Activated naive CD8-positive, alpha-beta T cell treated with anti-CD3 and anti-CD28 coated beads, Interleukin-2, amount 10 ng/mL, durations not matched to agents 7 days and 5 days (primary cell): ENCODE results near the gene NKAIN2. TPM values are rescaled to one million over a fixed set of nuclear protein-coding genes. Genes with fewer than 3 reads are reported as not detected.
"Not testable (repeated sequence)": the region's sequence is repeated elsewhere in the genome, so short reads cannot be mapped to it uniquely, and the experiment has no call there.

ENCODE experiments used
- ATAC-seq: fragments of 150-1000 bp; cut with Tn5 transposase; one replicate; pipeline ENCODE4 v1.10.0; 2021; ENCODE audit warnings: low read depth, moderate library complexity
- POLR2A ChIA-PET: fragments of 350-600 bp; sonication (Branson Sonifier 250); formaldehyde crosslinking; loops from one replicate; lab custom pipeline; 2021; ENCODE audit warnings: antibody characterized with exemption; lab: Charles Lee
- DNase-seq: peaks from one replicate; pipeline ENCODE4 v3.0.0; 2021
- H3K27ac Mint-ChIP-seq: one replicate; pipeline ENCODE4 v1.8.0; 2022; ENCODE audit warnings: mild to moderate bottlenecking, mixed read lengths
- H3K27me3 Mint-ChIP-seq: one replicate; pipeline ENCODE4 v1.8.0; 2022; ENCODE audit warnings: mild to moderate bottlenecking, moderate library complexity, mixed read lengths
- H3K36me3 Mint-ChIP-seq: one replicate; pipeline ENCODE4 v1.8.0; 2021; ENCODE audit warnings: mild to moderate bottlenecking, mixed read lengths
- H3K4me1 Mint-ChIP-seq: one replicate; pipeline ENCODE4 v1.8.0; 2021; ENCODE audit warnings: mixed read lengths
- H3K4me3 Mint-ChIP-seq: one replicate; pipeline ENCODE4 v1.8.0; 2022; ENCODE audit warnings: mild to moderate bottlenecking, moderate library complexity, mixed read lengths
- H3K9me3 Mint-ChIP-seq: one replicate; pipeline ENCODE4 v1.8.0; 2021; ENCODE audit warnings: mixed read lengths
- total RNA-seq, 2 experiments: library from RNA; stranded (reverse); gene quantifications; one replicate each; pipeline ENCODE4 v1.2.3, GENCODE V29; 2021

NKAIN2 gene
- total RNA-seq, 2 experiments from 2014 or later = not detected

- POLR2A ChIA-PET = no interaction called here
- no peaks in the 10 kb centered on the region for H3K4me1 Mint-ChIP-seq
- no peaks in the 10 kb centered on the region for H3K9me3 Mint-ChIP-seq
- no peak overlapping the region for H3K27ac Mint-ChIP-seq
- DNase-seq (no peak), ATAC-seq (no peak)
- no peak overlapping the region for H3K4me3 Mint-ChIP-seq
- H3K36me3 Mint-ChIP-seq = no peaks in the 10 kb centered on the region
- H3K27me3 Mint-ChIP-seq = no peaks in the 10 kb centered on the region
Observed at GRCh38 chr6:124688369-124688768, 884.7 kb downstream of the NKAIN2 start.

DNA sequence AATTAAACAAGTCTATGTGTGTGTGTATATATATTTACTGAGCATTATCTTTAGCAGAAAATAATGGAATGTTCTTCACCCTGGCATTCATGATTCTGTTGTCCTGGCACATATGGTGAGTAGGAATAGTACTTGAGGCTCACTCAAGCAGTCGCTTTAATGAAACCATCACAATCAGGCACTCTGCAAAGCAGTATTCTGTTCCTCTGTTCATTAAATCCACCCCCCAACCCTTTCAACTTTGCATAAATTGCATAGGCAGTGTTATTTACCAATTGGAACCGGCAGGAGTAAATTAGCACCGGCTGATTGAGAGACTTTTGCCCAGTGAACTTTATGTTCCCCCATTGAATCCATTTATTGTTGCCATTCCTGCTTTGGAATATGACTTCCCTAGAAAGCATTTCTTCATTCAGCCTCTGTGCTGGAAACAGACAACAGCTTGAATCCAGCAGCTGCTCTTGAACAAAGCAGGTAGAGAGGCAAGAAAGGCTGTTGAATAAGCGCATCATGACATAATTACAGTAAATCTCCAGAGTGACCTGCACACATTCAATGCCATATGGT is 890.6 kb downstream of the NKAIN2 start:
- no peak overlapping the region for H3K4me3 Mint-ChIP-seq
- no peaks in the 10 kb centered on the region for H3K9me3 Mint-ChIP-seq
- no peaks in the 10 kb centered on the region for H3K27me3 Mint-ChIP-seq
- H3K4me1 Mint-ChIP-seq = no peaks in the 10 kb centered on the region
- DNase-seq = no peak
- no peak for ATAC-seq
- POLR2A ChIA-PET = no interaction called here
- H3K27ac Mint-ChIP-seq = no peak overlapping the region
- no peaks in the 10 kb centered on the region for H3K36me3 Mint-ChIP-seq

DNA sequence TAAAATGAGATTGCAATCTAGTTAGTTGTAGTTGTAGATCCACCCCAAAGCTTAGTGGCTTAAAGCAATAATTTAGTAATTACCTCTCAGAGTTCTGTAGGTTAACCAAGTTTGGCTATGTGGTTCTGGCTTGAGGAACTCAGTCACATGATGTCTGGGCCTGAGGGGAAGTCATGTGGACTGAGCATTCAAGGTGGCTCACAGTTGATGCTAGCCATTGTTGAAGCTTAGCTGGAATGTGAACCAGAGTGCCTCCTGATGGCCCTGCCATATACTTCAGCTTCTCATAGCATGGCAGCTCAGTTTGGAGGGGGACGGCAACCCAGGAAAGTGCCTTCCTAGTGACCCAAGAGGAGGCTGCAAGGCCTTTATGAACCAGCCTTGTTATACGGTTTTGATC is 895.4 kb downstream of the NKAIN2 start:
- no peaks in the 10 kb centered on the region for H3K36me3 Mint-ChIP-seq
- POLR2A ChIA-PET = no interaction called here
- ATAC-seq (no peak), DNase-seq (no peak)
- no peaks in the 10 kb centered on the region for H3K4me1 Mint-ChIP-seq
- no peak overlapping the region for H3K27ac Mint-ChIP-seq
- H3K4me3 Mint-ChIP-seq = no peak overlapping the region
- H3K27me3 Mint-ChIP-seq = no peaks in the 10 kb centered on the region
- H3K9me3 Mint-ChIP-seq = no peaks in the 10 kb centered on the region

- POLR2A ChIA-PET = no interaction called here
- no peak for ATAC-seq
- Mint-ChIP-seq H3K4me1 (no peaks in the 10 kb centered on the region), H3K9me3 (peaks cover 1% of the 10 kb centered on the region), H3K27ac (no peak overlapping the region), H3K36me3 (no peaks in the 10 kb centered on the region), H3K4me3 (no peak overlapping the region), H3K27me3 (no peaks in the 10 kb centered on the region)
- DNase-seq = no peak
Observed at GRCh38 chr6:124703541-124703940, 899.9 kb downstream of the NKAIN2 start.

DNA sequence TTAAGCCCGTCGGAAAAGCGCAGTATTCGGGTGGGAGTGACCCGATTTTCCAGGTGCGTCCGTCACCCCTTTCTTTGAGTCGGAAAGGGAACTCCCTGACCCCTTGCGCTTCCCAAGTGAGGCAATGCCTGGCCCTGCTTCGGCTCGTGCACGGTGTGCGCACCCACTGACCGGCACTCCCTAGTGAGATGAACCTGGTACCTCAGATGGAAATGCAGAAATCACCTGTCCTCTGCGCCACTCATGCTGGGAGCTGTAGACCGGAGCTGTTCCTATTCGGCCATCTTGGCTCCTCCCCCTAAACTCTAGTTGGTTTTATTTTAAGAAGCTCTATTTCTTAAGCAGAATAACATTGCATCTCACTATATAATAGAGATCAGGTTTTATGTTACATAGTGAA is 908.9 kb downstream of the NKAIN2 start:
- H3K27ac Mint-ChIP-seq, H3K4me3 Mint-ChIP-seq, DNase-seq, H3K4me1 Mint-ChIP-seq, H3K36me3 Mint-ChIP-seq, H3K9me3 Mint-ChIP-seq, ATAC-seq, POLR2A ChIA-PET, H3K27me3 Mint-ChIP-seq: not testable (repeated sequence)

- DNase-seq (no peak), ATAC-seq (no peak)
- POLR2A ChIA-PET = no interaction called here
- Mint-ChIP-seq H3K4me1 (no peaks in the 10 kb centered on the region), H3K27me3 (no peaks in the 10 kb centered on the region), H3K9me3 (no peaks in the 10 kb centered on the region), H3K36me3 (no peaks in the 10 kb centered on the region), H3K4me3 (no peak overlapping the region), H3K27ac (no peak overlapping the region)
Observed at GRCh38 chr6:124714728-124715127, 911.1 kb downstream of the NKAIN2 start.

- H3K27me3 Mint-ChIP-seq = no peaks in the 10 kb centered on the region
- no peak overlapping the region for H3K4me3 Mint-ChIP-seq
- peaks cover 2% of the 10 kb centered on the region for H3K9me3 Mint-ChIP-seq
- no peak overlapping the region for H3K27ac Mint-ChIP-seq
- DNase-seq (no peak), ATAC-seq (no peak)
- H3K4me1 Mint-ChIP-seq = no peaks in the 10 kb centered on the region
- no peaks in the 10 kb centered on the region for H3K36me3 Mint-ChIP-seq
- POLR2A ChIA-PET = no interaction called here
Observed at GRCh38 chr6:124719913-124720312, 916.2 kb downstream of the NKAIN2 start.

DNA sequence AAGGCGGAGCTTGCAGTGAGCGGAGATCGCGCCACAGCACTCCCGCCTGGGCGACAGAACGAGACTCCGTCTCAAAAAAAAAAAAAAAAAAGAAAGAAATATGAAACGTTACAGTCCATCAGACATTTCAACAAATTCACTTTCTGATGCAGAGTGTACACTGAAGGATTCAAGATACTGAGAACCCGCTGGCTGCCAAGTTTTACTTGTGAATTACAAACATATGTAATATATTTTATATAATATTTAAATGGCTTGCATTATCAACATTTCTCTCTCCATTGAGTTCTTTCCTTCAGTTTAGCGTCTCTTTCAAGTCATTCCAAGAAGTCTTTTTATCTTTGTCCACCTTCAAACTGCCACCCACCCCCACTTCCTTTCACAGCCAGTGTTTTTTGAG is 917.7 kb downstream of the NKAIN2 start:
- Mint-ChIP-seq H3K27ac (no peak overlapping the region), H3K4me3 (no peak overlapping the region), H3K27me3 (no peaks in the 10 kb centered on the region), H3K4me1 (no peaks in the 10 kb centered on the region), H3K36me3 (no peaks in the 10 kb centered on the region), H3K9me3 (peaks cover 3% of the 10 kb centered on the region)
- DNase-seq = no peak
- POLR2A ChIA-PET = no interaction called here
- ATAC-seq = no peak

DNA sequence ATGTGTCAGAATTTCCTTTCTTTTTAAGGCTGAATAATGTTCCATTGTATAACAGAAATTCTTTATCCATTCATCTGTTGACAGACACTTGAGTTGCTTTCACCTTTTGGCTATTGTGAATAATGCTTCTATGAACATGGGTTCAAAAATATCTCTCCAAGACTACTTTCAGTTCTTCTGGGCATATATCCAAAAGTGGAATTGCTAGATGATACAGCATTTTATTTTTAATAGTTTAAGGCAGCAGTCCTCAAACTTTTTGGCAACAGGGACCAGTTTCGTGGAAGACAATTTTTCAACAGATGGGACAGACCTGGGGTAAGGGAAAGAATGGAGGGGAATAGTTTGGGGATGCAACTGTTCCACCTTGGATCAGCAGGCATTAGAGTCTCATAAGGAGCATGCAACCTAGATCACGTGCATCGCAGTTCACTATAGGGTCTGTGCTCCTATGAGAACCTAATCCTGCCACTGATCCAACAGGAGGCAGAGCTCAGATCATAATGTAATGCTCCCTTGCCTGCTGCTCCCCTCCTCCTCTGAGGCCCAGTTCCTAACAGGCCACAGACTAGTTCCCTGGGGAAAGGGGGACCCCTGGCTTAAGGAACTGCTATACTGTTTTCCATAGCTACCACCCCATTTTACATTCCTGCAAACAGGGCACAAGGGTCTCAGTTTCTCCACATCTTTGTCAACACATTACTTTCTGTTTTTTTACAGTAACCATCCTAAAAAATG is 918.6 kb downstream of the NKAIN2 start:
- H3K4me1 Mint-ChIP-seq = no peaks in the 10 kb centered on the region
- DNase-seq (no peak), ATAC-seq (no peak)
- POLR2A ChIA-PET = no interaction called here
- H3K27ac Mint-ChIP-seq = no peak overlapping the region
- H3K4me3 Mint-ChIP-seq = no peak overlapping the region
- peaks cover 3% of the 10 kb centered on the region for H3K9me3 Mint-ChIP-seq
- H3K36me3 Mint-ChIP-seq = no peaks in the 10 kb centered on the region
- H3K27me3 Mint-ChIP-seq = no peaks in the 10 kb centered on the region

GRCh38 chr6:124723671-124724070 is 920.0 kb downstream of the NKAIN2 start:
- no peaks in the 10 kb centered on the region for H3K4me1 Mint-ChIP-seq
- peaks cover 3% of the 10 kb centered on the region for H3K9me3 Mint-ChIP-seq
- no peaks in the 10 kb centered on the region for H3K27me3 Mint-ChIP-seq
- no peak overlapping the region for H3K27ac Mint-ChIP-seq
- H3K4me3 Mint-ChIP-seq = no peak overlapping the region
- no peak for ATAC-seq
- POLR2A ChIA-PET = no interaction called here
- DNase-seq = no peak
- H3K36me3 Mint-ChIP-seq = no peaks in the 10 kb centered on the region

GRCh38 chr6:124737804-124738203 is 934.1 kb downstream of the NKAIN2 start:
- H3K27me3 Mint-ChIP-seq, H3K4me1 Mint-ChIP-seq, H3K36me3 Mint-ChIP-seq, POLR2A ChIA-PET, ATAC-seq, H3K27ac Mint-ChIP-seq, H3K4me3 Mint-ChIP-seq, H3K9me3 Mint-ChIP-seq, DNase-seq: not testable (repeated sequence)

- DNase-seq (no peak), ATAC-seq (no peak)
- POLR2A ChIA-PET = no interaction called here
- no peak overlapping the region for H3K27ac Mint-ChIP-seq
- H3K36me3 Mint-ChIP-seq = no peaks in the 10 kb centered on the region
- no peaks in the 10 kb centered on the region for H3K4me1 Mint-ChIP-seq
- H3K4me3 Mint-ChIP-seq = no peak overlapping the region
- no peaks in the 10 kb centered on the region for H3K27me3 Mint-ChIP-seq
- H3K9me3 Mint-ChIP-seq = no peaks in the 10 kb centered on the region
Observed at GRCh38 chr6:124738482-124738881, 934.8 kb downstream of the NKAIN2 start.

DNA sequence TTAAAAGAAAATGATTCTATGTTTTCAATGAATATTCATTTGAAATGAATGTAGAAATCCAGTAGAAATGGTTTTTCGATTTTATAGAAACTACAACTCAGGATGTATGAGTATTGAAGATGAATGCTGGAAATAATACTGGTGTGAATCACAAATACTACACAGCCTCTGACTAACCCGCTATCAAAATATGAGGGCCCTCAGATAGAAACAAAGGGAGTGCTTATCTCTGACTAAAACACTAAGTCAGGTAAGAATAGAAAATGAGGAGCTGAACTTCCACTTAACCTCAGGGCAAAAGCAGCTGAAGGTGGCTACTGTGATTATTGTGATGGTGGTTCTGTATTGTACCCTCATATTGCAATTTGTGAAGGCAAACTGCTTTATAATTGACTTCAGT is 937.7 kb downstream of the NKAIN2 start:
- no peaks in the 10 kb centered on the region for H3K36me3 Mint-ChIP-seq
- no peaks in the 10 kb centered on the region for H3K9me3 Mint-ChIP-seq
- POLR2A ChIA-PET = no interaction called here
- no peak for ATAC-seq
- no peaks in the 10 kb centered on the region for H3K27me3 Mint-ChIP-seq
- H3K4me3 Mint-ChIP-seq = no peak overlapping the region
- DNase-seq = no peak
- H3K27ac Mint-ChIP-seq = no peak overlapping the region
- H3K4me1 Mint-ChIP-seq = no peaks in the 10 kb centered on the region

DNA sequence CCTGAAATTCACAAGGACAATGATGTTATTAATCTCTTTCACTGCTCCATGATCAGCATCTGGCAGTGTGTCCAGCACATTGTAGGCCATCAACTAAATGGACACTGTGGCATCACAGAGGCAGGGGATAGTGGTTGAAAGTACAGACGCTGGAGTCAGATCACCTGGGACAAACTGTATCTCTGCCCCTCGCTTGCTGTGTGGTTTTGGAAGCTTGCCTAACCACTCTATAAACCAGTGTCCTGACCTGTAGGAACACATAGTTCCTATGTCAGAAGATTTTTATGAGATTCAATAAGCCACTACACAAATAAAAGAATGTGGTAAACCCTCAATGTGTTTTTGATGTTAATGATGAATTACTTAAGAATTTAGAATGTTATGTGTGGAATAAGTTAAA is 939.3 kb downstream of the NKAIN2 start:
- DNase-seq (no peak), ATAC-seq (no peak)
- Mint-ChIP-seq H3K27ac (no peak overlapping the region), H3K9me3 (no peaks in the 10 kb centered on the region), H3K4me3 (no peak overlapping the region), H3K4me1 (no peaks in the 10 kb centered on the region), H3K36me3 (no peaks in the 10 kb centered on the region), H3K27me3 (no peaks in the 10 kb centered on the region)
- POLR2A ChIA-PET = no interaction called here
